Sigmoid colon (tissue), 4 donors: ENCODE results near the gene CHD1L.

ENCODE experiments used
- EP300 ChIP-seq, 4 donors: sonication (generic); formaldehyde crosslinking; IDR thresholded peaks; one replicate each; pipeline ENCODE4 v1.6.1; 2017; ENCODE audit warnings: antibody characterized with exemption in 4 of 4
- POLR2A ChIP-seq, 2 donors: fragments of 450-650 bp; IDR thresholded peaks; one replicate each; pipeline ENCODE4 v1.6.1; 2016; ENCODE audit warnings: antibody characterized with exemption in 2 of 2, mild to moderate bottlenecking in 2 of 2, moderate library complexity in 2 of 2
- POLR2AphosphoS5 ChIP-seq, 4 donors: sonication (generic); formaldehyde crosslinking; IDR thresholded peaks; one replicate each; pipeline ENCODE4 v1.6.1; 2017; ENCODE audit warnings: antibody characterized with exemption in 4 of 4
- TF ChIP-seq, protein P1 (sequence below), 4 experiments: fragments of 450-650 bp in 3 of 4; fragments of 200-600 bp in 1 of 4; IDR thresholded peaks; one replicate each; pipeline ENCODE4 v1.5.1; 2016 to 2019; ENCODE audit warnings: antibody characterized with exemption in 4 of 4, mild to moderate bottlenecking in 3 of 4, moderate library complexity in 2 of 4

DNA sequence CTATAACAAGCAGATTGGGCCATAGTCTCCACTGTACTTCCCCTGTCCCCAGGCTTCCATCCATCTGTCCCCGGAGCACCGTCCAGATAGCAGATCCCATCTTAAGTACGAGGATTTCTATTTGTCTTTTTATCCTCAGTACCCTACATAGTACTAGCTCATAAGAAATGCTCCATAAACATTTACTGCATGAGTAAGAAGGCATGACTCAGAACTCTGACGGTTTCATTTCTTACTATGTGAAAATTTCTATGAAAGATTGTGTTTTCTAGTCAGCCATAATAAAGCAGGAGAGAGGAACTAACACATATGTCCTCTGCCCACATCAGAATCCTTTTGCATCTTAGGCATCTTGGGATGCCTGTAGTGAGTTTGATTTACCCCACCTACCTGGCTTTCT lies 49.5 kb downstream of the CHD1L start:
- TF ChIP-seq, protein P1, sequence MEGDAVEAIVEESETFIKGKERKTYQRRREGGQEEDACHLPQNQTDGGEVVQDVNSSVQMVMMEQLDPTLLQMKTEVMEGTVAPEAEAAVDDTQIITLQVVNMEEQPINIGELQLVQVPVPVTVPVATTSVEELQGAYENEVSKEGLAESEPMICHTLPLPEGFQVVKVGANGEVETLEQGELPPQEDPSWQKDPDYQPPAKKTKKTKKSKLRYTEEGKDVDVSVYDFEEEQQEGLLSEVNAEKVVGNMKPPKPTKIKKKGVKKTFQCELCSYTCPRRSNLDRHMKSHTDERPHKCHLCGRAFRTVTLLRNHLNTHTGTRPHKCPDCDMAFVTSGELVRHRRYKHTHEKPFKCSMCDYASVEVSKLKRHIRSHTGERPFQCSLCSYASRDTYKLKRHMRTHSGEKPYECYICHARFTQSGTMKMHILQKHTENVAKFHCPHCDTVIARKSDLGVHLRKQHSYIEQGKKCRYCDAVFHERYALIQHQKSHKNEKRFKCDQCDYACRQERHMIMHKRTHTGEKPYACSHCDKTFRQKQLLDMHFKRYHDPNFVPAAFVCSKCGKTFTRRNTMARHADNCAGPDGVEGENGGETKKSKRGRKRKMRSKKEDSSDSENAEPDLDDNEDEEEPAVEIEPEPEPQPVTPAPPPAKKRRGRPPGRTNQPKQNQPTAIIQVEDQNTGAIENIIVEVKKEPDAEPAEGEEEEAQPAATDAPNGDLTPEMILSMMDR (IDR thresholded peaks at IDR 0.05), result no peak
- no peak for TF ChIP-seq POLR2AphosphoS5 (IDR thresholded peaks at IDR 0.05)
- no peak for TF ChIP-seq POLR2A (IDR thresholded peaks at IDR 0.05)
- TF ChIP-seq EP300 (IDR thresholded peaks at IDR 0.05), result no peak
